ENCODE results near the gene SFT2D3. TPM values are rescaled to one million over a fixed set of nuclear protein-coding genes. Genes with fewer than 3 reads are reported as not detected.

SFT2D3 gene
- polyA plus RNA-seq, 3 donors from 2014 or later = 1.3 to 3.4 TPM; not detected in 1

DNA sequence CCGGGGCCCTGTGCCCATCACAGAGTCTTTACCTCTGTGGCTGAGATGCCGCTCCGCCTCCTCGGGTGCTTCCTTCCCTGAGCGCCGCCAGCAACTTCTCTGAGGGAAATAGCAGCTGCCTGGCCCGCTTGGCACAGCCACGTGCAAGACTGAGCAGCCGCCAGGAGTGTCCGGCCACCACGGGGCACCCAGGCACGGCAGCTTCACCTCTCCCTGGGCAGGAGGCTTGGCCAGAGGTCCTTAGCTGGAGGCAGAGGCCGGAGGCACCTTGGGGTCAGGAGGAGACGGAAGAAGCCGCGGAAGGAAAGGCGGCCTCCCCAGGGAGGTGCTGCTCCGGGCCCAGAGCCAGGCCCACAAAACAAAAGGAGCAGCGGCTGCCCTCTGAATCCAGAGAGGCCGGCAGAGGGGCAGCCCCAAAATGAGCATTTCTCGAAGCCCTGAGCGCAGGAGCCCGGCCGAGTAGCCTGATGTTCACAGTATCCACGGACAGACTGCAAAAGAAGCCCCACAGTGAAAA lies 20.0 kb upstream of the SFT2D3 start:
- no peaks in the 10 kb centered on the region for H3K9me3 Mint-ChIP-seq
- DNase-seq = no peak
- H3K4me1 Mint-ChIP-seq = peaks cover under 1 to 3% of the 10 kb centered on the region in 2 donors
- no peak overlapping the region for H3K4me3 Mint-ChIP-seq
- H3K27me3 Mint-ChIP-seq (ENCODE audit: low read depth in 3 of 3) = peaks cover 3 to 20% (median 6%) of the 10 kb centered on the region in 3 donors
- H3K36me3 Mint-ChIP-seq = no peaks in the 10 kb centered on the region
- H3K27ac Mint-ChIP-seq = no peak overlapping the region

DNA sequence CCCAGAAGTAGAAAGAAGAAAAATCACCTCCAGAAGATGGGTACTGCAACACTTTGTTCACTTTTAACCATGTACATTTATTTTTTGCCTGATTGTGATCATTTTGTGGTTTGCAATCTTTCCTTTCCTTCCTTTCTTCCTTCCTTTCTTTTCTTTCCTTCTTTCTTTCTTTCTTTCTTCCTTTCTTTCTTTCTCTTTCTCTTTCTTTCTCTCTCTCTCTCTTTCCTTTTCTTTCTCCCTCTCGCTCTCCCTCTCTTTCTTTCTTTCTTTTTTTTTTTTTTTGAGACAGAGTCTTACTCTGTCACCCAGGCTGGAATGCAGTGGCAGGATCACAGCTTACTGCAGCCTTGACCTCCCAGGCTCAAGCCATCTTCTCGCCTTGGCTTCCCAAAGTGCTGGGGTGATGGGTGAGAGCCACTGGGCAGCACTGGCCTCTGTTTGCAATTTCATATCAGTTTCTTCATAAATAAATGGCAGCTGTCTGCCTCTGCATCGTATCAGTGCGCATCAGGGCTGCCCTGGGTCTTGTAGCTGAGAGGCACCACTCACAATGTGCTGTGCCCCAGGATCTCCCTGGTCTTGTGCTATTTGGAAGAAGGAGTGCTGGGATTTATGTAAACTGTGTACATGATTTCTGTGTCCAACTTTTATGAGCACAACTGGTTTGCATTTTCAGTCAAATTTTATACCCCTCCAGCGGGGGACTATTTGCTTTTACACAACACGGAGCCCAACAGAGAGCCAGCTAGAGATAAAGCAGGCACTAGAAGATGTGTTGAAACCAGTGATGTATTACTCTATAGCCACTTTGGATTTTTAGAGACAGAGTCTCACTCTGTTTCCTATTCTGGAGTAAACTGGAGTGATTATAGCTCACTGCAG lies 19.1 kb upstream of the SFT2D3 start:
- Mint-ChIP-seq H3K4me3 (no peak overlapping the region), H3K27me3 (ENCODE audit: low read depth in 3 of 3) (peaks cover 1 to 14% (median 4%) of the 10 kb centered on the region in 3 donors)

DNA sequence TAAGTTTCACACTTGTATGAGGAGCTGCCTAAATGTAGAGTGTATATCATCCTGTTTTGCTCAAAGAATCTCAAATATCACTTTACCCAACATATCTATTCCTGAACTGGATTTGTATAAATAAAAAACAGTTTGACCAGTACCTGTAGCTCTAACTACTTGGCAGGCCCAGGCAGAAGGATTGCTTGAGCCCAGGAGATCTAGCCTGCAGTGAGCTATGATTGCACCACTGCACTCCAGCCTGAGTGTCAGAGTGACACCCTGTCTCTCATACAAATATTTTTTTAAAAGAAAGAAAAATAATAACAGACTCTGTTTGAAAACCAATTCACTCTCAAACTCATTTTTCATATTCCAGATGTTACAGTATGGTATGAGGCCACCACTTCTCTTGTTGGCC lies 18.2 kb upstream of the SFT2D3 start:
- Mint-ChIP-seq H3K4me1 (no peaks in the 10 kb centered on the region), H3K27me3 (ENCODE audit: low read depth in 3 of 3) (peaks cover 1 to 13% (median 4%) of the 10 kb centered on the region in 3 donors), H3K36me3 (no peaks in the 10 kb centered on the region), H3K9me3 (peaks cover 0 to under 1% (median 0%) of the 10 kb centered on the region in 6 donors), H3K4me3 (no peak overlapping the region), H3K27ac (no peak overlapping the region)
- DNase-seq = no peak

More for the DNA sequence above, 19.1 kb upstream of the SFT2D3 start:
- Mint-ChIP-seq H3K36me3 (no peaks in the 10 kb centered on the region), H3K4me1 (no peaks in the 10 kb centered on the region), H3K27ac (no peak overlapping the region), H3K9me3 (no peaks in the 10 kb centered on the region)
- DNase-seq = no peak

DNA sequence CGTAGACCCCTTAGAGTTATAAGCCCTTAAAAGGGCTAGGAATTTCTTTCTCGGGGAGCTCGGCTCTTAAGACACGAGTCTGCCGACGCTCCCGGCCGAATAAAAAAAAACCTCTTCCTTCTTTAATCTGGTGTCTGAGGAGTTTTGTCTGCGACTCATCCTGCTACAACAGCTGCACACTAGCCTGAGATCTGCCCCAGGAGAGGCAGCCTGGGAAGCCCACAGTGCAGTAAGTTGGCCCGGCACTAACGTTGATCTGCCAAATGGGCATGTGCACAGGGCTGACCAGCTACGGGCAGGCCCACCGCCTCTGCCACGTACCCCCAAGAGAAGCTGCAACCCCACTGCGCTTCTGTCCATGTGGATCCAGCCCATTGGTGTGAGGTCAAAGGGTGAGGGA lies 17.5 kb upstream of the SFT2D3 start:
- Mint-ChIP-seq H3K9me3 (peaks cover 0 to 4% (median 2%) of the 10 kb centered on the region in 6 donors), H3K4me3 (no peak overlapping the region), H3K4me1 (no peaks in the 10 kb centered on the region), H3K36me3 (no peaks in the 10 kb centered on the region), H3K27ac (no peak overlapping the region), H3K27me3 (ENCODE audit: low read depth in 3 of 3) (peaks cover 1 to 11% (median 4%) of the 10 kb centered on the region in 3 donors)
- no peak for DNase-seq

DNA sequence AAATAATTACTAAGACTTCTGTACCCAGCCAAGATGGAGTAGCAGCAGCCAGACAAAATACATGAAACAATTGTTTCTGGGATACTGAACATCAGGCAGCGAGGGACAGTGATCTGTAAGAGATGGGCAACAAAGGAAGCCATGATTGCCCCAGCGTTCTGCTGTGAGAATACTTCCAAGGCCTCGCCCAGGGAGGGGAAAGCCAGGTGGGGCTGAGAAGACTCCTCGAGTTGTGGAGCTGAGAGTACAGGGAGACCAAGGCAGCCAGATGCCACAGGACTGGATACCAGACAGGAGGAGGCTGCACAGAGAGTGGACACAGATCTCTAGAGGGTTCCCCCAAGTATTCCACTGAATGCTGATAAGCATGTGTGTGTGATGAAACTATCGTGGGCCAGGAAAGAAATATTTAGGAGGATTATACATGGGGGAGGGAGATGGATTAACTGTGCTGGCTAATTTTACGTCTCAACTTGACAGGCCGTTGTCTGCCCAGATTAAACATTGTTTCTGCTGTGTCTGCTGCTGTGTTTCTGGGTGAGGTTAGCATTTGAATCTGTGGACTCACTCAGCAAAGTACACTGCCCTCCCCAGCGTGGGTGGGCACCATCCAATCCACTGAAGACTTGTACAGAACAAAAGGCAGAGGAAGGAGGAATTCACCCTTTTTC lies 15.8 kb upstream of the SFT2D3 start:
- no peak for DNase-seq
- H3K4me1 Mint-ChIP-seq = no peaks in the 10 kb centered on the region
- peaks cover 0 to 3% (median 0%) of the 10 kb centered on the region in 3 donors for H3K36me3 Mint-ChIP-seq
- no peak overlapping the region for H3K27ac Mint-ChIP-seq
- peaks cover 0 to 9% (median 5%) of the 10 kb centered on the region in 6 donors for H3K9me3 Mint-ChIP-seq
- no peak overlapping the region for H3K4me3 Mint-ChIP-seq
- peaks cover 4 to 13% (median 4%) of the 10 kb centered on the region in 3 donors for H3K27me3 Mint-ChIP-seq (ENCODE audit: low read depth in 3 of 3)

DNA sequence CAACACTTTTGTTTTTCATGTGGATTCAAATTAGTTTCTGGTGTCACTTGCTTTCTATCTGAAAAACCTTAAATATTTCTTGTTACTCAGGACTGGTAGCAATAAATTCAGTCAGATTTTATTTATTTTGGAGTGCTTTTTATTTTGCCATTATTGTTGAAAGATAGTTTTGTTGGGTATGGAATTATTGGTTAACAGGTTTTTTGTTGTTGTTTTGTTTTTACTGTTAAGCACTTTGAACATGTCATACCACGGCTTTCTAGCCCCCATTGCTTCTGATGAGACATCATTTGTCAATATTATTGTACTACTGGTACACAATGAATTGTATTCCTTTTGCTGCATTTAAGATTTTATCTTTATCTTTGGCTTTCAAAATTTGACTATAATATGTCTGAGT lies 12.9 kb upstream of the SFT2D3 start:
- no peak for DNase-seq
- H3K4me1 Mint-ChIP-seq = no peaks in the 10 kb centered on the region
- H3K9me3 Mint-ChIP-seq = peaks cover 3 to 20% (median 12%) of the 10 kb centered on the region in 6 donors
- H3K27ac Mint-ChIP-seq = no peak overlapping the region
- H3K27me3 Mint-ChIP-seq (ENCODE audit: low read depth in 3 of 3) = peaks cover 0 to 11% (median 7%) of the 10 kb centered on the region in 3 donors
- no peak overlapping the region for H3K4me3 Mint-ChIP-seq
- peaks cover 7 to 22% (median 9%) of the 10 kb centered on the region in 3 donors for H3K36me3 Mint-ChIP-seq

DNA sequence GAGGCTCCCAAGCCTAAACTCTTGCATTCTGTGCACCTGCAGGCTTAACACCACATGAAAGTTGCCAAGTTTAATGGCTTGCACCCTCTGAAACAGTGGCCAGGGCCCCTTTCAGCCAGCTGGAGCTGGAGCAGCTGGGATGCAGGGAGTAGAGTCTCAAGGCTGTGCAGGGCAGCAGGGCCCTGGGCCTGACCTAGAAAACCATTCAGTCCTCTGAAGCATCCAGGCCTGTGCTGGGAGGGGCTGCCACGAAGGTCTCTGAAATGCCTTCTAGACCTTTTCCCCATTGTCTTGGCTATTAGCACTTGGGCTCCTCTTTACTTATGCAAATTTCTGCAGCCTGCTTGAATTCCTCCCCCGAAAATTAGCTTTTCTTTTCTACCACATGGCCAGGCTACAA lies 10.6 kb upstream of the SFT2D3 start:
- Mint-ChIP-seq H3K4me1 (no peaks in the 10 kb centered on the region), H3K9me3 (peaks cover 3 to 20% (median 12%) of the 10 kb centered on the region in 6 donors), H3K27ac (no peak overlapping the region), H3K4me3 (no peak overlapping the region), H3K36me3 (peaks cover 7 to 23% (median 9%) of the 10 kb centered on the region in 3 donors), H3K27me3 (ENCODE audit: low read depth in 3 of 3) (peaks cover 0 to 9% (median 7%) of the 10 kb centered on the region in 3 donors)
- no peak for DNase-seq

DNA sequence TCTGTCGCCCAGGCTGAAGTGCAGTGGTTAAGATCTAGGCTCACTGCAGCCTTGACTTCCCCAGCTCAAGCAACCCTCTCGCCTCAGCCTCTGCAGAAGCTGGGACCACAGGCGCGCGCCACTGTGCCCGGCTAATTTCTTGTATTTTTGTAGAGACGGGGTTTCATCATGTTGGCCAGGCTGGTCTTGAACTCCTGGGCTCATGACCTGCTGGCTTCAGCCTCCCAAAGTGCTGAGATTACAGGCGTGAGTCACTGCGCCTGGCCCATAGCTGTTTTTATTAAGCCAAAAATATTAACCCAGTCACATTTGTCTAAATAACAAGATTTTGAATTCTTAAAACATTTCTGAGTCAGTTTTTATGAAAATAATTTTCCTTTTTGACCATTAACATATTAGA lies 6.3 kb upstream of the SFT2D3 start:
- Mint-ChIP-seq H3K4me3 (no peak overlapping the region), H3K9me3 (peaks cover 3 to 13% (median 6%) of the 10 kb centered on the region in 6 donors), H3K27me3 (ENCODE audit: low read depth in 3 of 3) (peaks cover 2 to 10% (median 9%) of the 10 kb centered on the region in 3 donors), H3K4me1 (peaks cover 0 to under 1% of the 10 kb centered on the region in 2 donors), H3K27ac (no peak overlapping the region), H3K36me3 (peaks cover 7 to 28% (median 9%) of the 10 kb centered on the region in 3 donors)
- DNase-seq = no peak

DNA sequence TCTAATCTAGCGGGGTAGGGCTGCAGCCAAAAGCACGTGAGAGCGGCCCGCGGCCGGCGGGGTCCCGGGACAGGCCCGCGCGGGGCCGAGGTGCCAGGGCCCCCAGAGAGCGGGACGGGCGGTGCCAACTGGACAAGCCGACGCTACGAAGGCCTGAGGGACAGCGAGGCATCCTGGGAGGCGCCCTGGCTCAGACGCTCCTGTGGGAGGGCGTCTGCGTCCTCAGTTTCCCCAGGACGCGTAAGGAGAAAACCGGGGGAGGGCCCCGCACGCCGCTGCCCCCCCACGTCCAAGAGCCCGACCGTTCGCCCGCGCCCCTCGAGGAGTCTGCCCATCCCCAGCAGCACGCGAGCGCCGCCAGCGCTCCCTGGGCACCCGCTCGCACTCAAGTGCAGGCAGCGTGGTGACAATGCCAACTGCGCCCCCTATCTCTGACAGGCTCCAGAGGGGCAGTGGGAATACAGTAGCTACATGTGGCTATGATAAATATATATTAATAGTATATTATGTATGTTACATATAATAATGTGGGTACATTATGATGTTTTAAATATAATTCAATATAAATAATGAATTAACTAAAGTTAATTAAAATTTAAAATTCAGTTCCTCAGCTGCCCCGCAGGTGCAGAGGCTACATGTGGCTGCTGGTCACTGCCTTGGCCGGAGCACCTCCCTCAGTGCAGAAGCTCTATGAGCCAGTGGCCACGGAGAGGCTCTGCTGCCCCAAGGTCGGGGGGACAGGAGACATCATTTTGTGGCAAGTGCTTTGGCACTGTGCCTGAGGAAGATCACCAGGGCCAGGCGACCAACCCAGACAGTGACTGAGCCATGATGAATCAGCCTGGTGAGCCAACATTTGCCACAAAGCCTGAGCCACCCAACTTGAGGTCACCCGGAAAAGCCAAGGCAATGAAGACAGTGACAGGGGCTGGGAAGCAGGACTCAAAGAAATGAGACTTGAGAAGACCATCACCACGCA lies 5.5 kb upstream of the SFT2D3 start:
- no peak overlapping the region for H3K27ac Mint-ChIP-seq
- peaks cover 7 to 9% of the 10 kb centered on the region in 2 donors for H3K4me1 Mint-ChIP-seq
- peak; percentile 26 to 45 (median 45) for DNase-seq
- H3K27me3 Mint-ChIP-seq (ENCODE audit: low read depth in 3 of 3) = peaks cover 4 to 15% (median 10%) of the 10 kb centered on the region in 3 donors
- H3K36me3 Mint-ChIP-seq = peaks cover 6 to 26% (median 8%) of the 10 kb centered on the region in 3 donors
- H3K4me3 Mint-ChIP-seq = no peak overlapping the region
- H3K9me3 Mint-ChIP-seq = peaks cover 3 to 10% (median 6%) of the 10 kb centered on the region in 6 donors

DNA sequence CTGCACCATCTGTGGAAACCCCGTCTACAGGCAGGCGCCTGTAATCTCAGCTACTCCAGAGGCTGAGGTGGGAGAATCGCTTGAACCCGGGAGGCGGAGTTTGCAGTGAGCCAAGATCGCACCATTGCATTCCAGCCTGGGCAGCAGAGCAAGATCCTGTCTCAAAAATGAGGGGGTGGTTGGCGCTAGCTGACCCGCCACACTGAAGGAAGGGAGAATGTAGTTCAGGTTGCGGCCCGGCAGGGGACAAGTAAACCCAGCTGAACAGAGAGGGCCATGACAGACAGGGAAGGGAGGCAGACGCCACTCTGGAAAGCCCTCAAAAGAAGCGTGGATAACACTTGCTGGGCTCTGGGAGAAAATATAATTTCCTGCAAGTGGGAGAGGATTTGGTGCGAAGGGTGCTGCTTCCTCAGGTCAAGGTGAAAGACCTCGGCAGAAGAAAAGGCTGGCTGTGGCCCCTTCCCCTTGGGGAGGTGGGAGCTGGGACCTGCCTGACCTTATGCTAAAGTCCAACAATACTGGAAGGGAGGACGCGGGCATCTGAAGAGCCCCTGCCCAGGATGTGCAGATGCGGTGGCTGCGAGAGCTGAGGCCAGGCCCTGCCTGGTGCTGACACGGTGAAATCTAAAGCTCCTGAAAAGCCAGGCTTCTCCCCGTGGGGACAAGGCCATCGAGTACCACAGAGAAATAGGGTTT lies 3.7 kb upstream of the SFT2D3 start:
- no peaks in the 10 kb centered on the region for H3K9me3 Mint-ChIP-seq
- H3K27me3 Mint-ChIP-seq (ENCODE audit: low read depth in 3 of 3) = peaks cover 9 to 23% (median 20%) of the 10 kb centered on the region in 3 donors
- H3K4me3 Mint-ChIP-seq = no peak overlapping the region
- peaks cover 16 to 17% of the 10 kb centered on the region in 2 donors for H3K4me1 Mint-ChIP-seq
- H3K27ac Mint-ChIP-seq = peak overlapping the region in 1 of 6 donors; percentile 30
- no peak for DNase-seq
- peaks cover 0 to 10% (median 0%) of the 10 kb centered on the region in 3 donors for H3K36me3 Mint-ChIP-seq

DNA sequence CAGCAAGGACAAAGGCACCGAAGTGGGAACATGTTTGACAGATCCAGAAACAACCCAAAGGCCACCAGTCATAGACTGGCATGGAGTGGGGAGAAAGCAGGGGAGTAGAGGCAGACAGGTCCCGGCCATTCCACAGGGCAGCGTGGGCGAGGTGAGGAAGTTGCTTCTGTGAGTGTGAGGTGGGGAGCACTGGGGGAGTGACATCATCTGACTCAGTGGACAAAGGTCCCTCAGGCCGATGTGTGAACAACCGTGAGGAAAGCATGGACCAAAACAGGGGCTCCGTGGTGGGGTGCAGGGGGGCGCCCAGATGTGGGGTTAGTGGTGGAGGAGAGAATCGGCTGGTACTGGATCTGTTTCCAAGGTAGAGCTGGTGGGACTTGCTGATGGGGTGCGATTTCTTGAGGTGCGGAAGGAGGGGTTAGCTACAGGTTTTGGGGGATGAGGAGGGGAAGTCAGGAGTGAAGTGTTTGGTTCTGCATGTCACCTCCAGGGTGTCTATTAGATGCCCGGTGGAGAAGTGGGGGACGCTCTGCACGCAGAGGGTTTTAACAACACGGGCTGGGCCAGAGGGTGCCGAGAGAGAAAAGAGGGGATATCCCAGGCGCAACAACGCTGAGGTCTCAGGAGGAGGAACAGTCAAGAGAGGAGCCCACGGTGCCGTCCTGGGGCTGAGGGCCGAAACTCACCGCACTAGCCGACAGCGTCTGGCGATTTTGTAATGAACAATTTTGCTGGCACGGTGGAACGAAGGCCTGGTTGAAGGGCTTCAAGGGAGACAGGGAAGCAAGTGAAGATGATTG lies 2.5 kb upstream of the SFT2D3 start:
- no peak for DNase-seq
- Mint-ChIP-seq H3K4me3 (peak overlapping the region in 1 of 5 donors; percentile 20), H3K9me3 (no peaks in the 10 kb centered on the region), H3K27me3 (ENCODE audit: low read depth in 3 of 3) (peaks cover 9 to 23% (median 20%) of the 10 kb centered on the region in 3 donors), H3K4me1 (peaks cover 27% of the 10 kb centered on the region in 2 donors), H3K36me3 (peaks cover 0 to 7% (median 0%) of the 10 kb centered on the region in 3 donors), H3K27ac (peak overlapping the region in 3 of 6 donors; percentile 6 to 57 (median 14))

Measured in immature natural killer cell (primary cell).